Measurements from ENCODE around the gene PRSS33.

The PRSS33 gene

GRCh38 chr16:2757344-2757743 lies 30.0 kb downstream of the PRSS33 start:
- DNase-seq = no peak

GRCh38 chr16:2756288-2757015 lies 30.9 kb downstream of the PRSS33 start:
- DNase-seq = no peak

GRCh38 chr16:2755158-2755557 lies 32.2 kb downstream of the PRSS33 start:
- DNase-seq = no peak

- DNase-seq = no peak
Measured at GRCh38 chr16:2753733-2754020, 33.7 kb downstream of the PRSS33 start.

GRCh38 chr16:2752850-2753732 lies 34.3 kb downstream of the PRSS33 start:
- DNase-seq = peak; percentile 50

- DNase-seq = peak; percentile 86
Measured at GRCh38 chr16:2752035-2752849, 35.1 kb downstream of the PRSS33 start, which contains the start of gene SRRM2. Gene SRRM2, plus strand, starts transcription at chr16:2752638. Its CDS starts 3,727 bp downstream, at chr16:2756365.

GRCh38 chr16:2751577-2752034 lies 35.8 kb downstream of the PRSS33 start:
- DNase-seq = peak; percentile 47

GRCh38 chr16:2749936-2750335 lies 37.4 kb downstream of the PRSS33 start:
- DNase-seq = no peak

- DNase-seq = no peak
Measured at GRCh38 chr16:2749476-2749875, 37.9 kb downstream of the PRSS33 start.

GRCh38 chr16:2748757-2749455 lies 38.5 kb downstream of the PRSS33 start:
- DNase-seq = peak; percentile 32

- no peak for DNase-seq
Measured at GRCh38 chr16:2745961-2746360, 41.4 kb downstream of the PRSS33 start.

GRCh38 chr16:2745116-2745890 lies 42.1 kb downstream of the PRSS33 start:
- DNase-seq = no peak

GRCh38 chr16:2744711-2745110 lies 42.6 kb downstream of the PRSS33 start:
- DNase-seq = no peak

- no peak for DNase-seq
Measured at GRCh38 chr16:2743007-2743810, 44.2 kb downstream of the PRSS33 start.

- no peak for DNase-seq
Measured at GRCh38 chr16:2742323-2743006, 44.9 kb downstream of the PRSS33 start.

GRCh38 chr16:2741168-2741567 lies 46.2 kb downstream of the PRSS33 start:
- no peak for DNase-seq

GRCh38 chr16:2740476-2740875 lies 46.9 kb downstream of the PRSS33 start:
- no peak for DNase-seq

GRCh38 chr16:2739625-2740430 lies 47.5 kb downstream of the PRSS33 start:
- DNase-seq = no peak

GRCh38 chr16:2738615-2739014 lies 48.7 kb downstream of the PRSS33 start:
- no peak for DNase-seq

Data from NCI-H1105 treated with DMSO at 0.1 percent for 48 hours (cell line).